ENCODE results near the gene CAMK2N2. TPM values are rescaled to one million over a fixed set of nuclear protein-coding genes. Genes with fewer than 3 reads are reported as not detected.
A peak's percentile ranks its signal among the peaks of the same experiment; 100 is the strongest.

Gene CAMK2N2
- total RNA-seq, 1 experiment from 2014 or later, result 0.13 TPM

- no peak for DNase-seq (ENCODE audit: low read depth in 1 of 2, low spot score in 2 of 2)
Measured at GRCh38 chr3:184241141-184241446, 20.3 kb downstream of the CAMK2N2 start.

GRCh38 chr3:184240384-184241140, 20.8 kb downstream of the CAMK2N2 start:
- Histone ChIP-seq H3K9me3 (replicated peaks) (no peaks in the 10 kb centered on the region), H3K27me3 (replicated peaks) (no peaks in the 10 kb centered on the region), H3K4me3 (no peak overlapping the region), H3K36me3 (peaks cover 22% of the 10 kb centered on the region), H3K4me1 (replicated peaks) (no peaks in the 10 kb centered on the region), H3K27ac (no peak overlapping the region)
- no peak for DNase-seq (ENCODE audit: low read depth in 1 of 2, low spot score in 2 of 2)

More at GRCh38 chr3:184241141-184241446, 20.3 kb downstream of the CAMK2N2 start:
- H3K4me3 ChIP-seq, result no peak overlapping the region
- H3K9me3 ChIP-seq (replicated peaks), result no peaks in the 10 kb centered on the region
- H3K27ac ChIP-seq, result no peak overlapping the region
- no peaks in the 10 kb centered on the region for H3K27me3 ChIP-seq (replicated peaks)
- H3K36me3 ChIP-seq, result peaks cover 22% of the 10 kb centered on the region
- H3K4me1 ChIP-seq (replicated peaks), result no peaks in the 10 kb centered on the region

GRCh38 chr3:184239708-184240107, 21.6 kb downstream of the CAMK2N2 start:
- no peaks in the 10 kb centered on the region for H3K4me1 ChIP-seq (replicated peaks)
- H3K4me3 ChIP-seq, result no peak overlapping the region
- peaks cover 15% of the 10 kb centered on the region for H3K36me3 ChIP-seq
- no peak for DNase-seq (ENCODE audit: low read depth in 1 of 2, low spot score in 2 of 2)
- H3K9me3 ChIP-seq (replicated peaks), result no peaks in the 10 kb centered on the region
- no peak overlapping the region for H3K27ac ChIP-seq
- no peaks in the 10 kb centered on the region for H3K27me3 ChIP-seq (replicated peaks)

- Histone ChIP-seq H3K27ac (no peak overlapping the region), H3K9me3 (replicated peaks) (no peaks in the 10 kb centered on the region), H3K4me3 (no peak overlapping the region), H3K27me3 (replicated peaks) (no peaks in the 10 kb centered on the region), H3K36me3 (peaks cover 14% of the 10 kb centered on the region), H3K4me1 (replicated peaks) (no peaks in the 10 kb centered on the region)
- no peak for DNase-seq (ENCODE audit: low read depth in 1 of 2, low spot score in 2 of 2)
Measured at GRCh38 chr3:184239221-184239620, 22.1 kb downstream of the CAMK2N2 start.

GRCh38 chr3:184238246-184238818, 23.0 kb downstream of the CAMK2N2 start:
- Histone ChIP-seq H3K27me3 (replicated peaks) (no peaks in the 10 kb centered on the region), H3K27ac (no peak overlapping the region), H3K4me3 (no peak overlapping the region), H3K4me1 (replicated peaks) (no peaks in the 10 kb centered on the region), H3K36me3 (peaks cover 6% of the 10 kb centered on the region), H3K9me3 (replicated peaks) (no peaks in the 10 kb centered on the region)
- no peak for DNase-seq (ENCODE audit: low read depth in 1 of 2, low spot score in 2 of 2)

GRCh38 chr3:184237807-184238206, 23.5 kb downstream of the CAMK2N2 start:
- no peaks in the 10 kb centered on the region for H3K4me1 ChIP-seq (replicated peaks)
- no peaks in the 10 kb centered on the region for H3K27me3 ChIP-seq (replicated peaks)
- H3K4me3 ChIP-seq, result no peak overlapping the region
- no peaks in the 10 kb centered on the region for H3K9me3 ChIP-seq (replicated peaks)
- DNase-seq (ENCODE audit: low read depth in 1 of 2, low spot score in 2 of 2), result no peak
- no peak overlapping the region for H3K27ac ChIP-seq
- H3K36me3 ChIP-seq, result peaks cover 6% of the 10 kb centered on the region

GRCh38 chr3:184237211-184237610, 24.1 kb downstream of the CAMK2N2 start:
- H3K9me3 ChIP-seq (replicated peaks), result no peaks in the 10 kb centered on the region
- H3K27ac ChIP-seq, result no peak overlapping the region
- H3K4me1 ChIP-seq (replicated peaks), result no peaks in the 10 kb centered on the region
- no peak overlapping the region for H3K4me3 ChIP-seq
- no peaks in the 10 kb centered on the region; the same call in 1 of the 2 replicates for H3K36me3 ChIP-seq
- H3K27me3 ChIP-seq (replicated peaks), result peaks cover 3% of the 10 kb centered on the region
- DNase-seq (ENCODE audit: low read depth in 1 of 2, low spot score in 2 of 2), result no peak

GRCh38 chr3:184236636-184237035, 24.7 kb downstream of the CAMK2N2 start:
- H3K9me3 ChIP-seq (replicated peaks), result no peaks in the 10 kb centered on the region
- DNase-seq (ENCODE audit: low read depth in 1 of 2, low spot score in 2 of 2), result no peak
- peaks cover 9% of the 10 kb centered on the region for H3K27me3 ChIP-seq (replicated peaks)
- no peak overlapping the region for H3K4me3 ChIP-seq
- H3K4me1 ChIP-seq (replicated peaks), result no peaks in the 10 kb centered on the region
- no peaks in the 10 kb centered on the region for H3K36me3 ChIP-seq
- no peak overlapping the region for H3K27ac ChIP-seq

GRCh38 chr3:184236033-184236410, 25.3 kb downstream of the CAMK2N2 start:
- H3K4me1 ChIP-seq (replicated peaks), result no peaks in the 10 kb centered on the region
- no peaks in the 10 kb centered on the region for H3K36me3 ChIP-seq
- peaks cover 15% of the 10 kb centered on the region for H3K27me3 ChIP-seq (replicated peaks)
- H3K4me3 ChIP-seq, result no peak overlapping the region
- H3K9me3 ChIP-seq (replicated peaks), result no peaks in the 10 kb centered on the region
- H3K27ac ChIP-seq, result no peak overlapping the region
- DNase-seq (ENCODE audit: low read depth in 1 of 2, low spot score in 2 of 2), result no peak

GRCh38 chr3:184235381-184236032, 25.8 kb downstream of the CAMK2N2 start:
- no peaks in the 10 kb centered on the region; the same call in 1 of the 2 replicates for H3K9me3 ChIP-seq (replicated peaks)
- no peaks in the 10 kb centered on the region for H3K36me3 ChIP-seq
- no peak for DNase-seq (ENCODE audit: low read depth in 1 of 2, low spot score in 2 of 2)
- H3K27ac ChIP-seq, result no peak overlapping the region
- peaks cover 3% of the 10 kb centered on the region for H3K4me1 ChIP-seq (replicated peaks)
- H3K27me3 ChIP-seq (replicated peaks), result peaks cover 20% of the 10 kb centered on the region
- H3K4me3 ChIP-seq, result no peak overlapping the region

- Histone ChIP-seq H3K27me3 (replicated peaks) (peaks cover 27% of the 10 kb centered on the region), H3K27ac (no peak overlapping the region), H3K4me3 (no peak overlapping the region), H3K4me1 (replicated peaks) (peaks cover 10% of the 10 kb centered on the region), H3K36me3 (no peaks in the 10 kb centered on the region), H3K9me3 (replicated peaks) (no peaks in the 10 kb centered on the region; the same call in 1 of the 2 replicates)
- DNase-seq (ENCODE audit: low read depth in 1 of 2, low spot score in 2 of 2), result no peak
Measured at GRCh38 chr3:184234671-184235380, 26.5 kb downstream of the CAMK2N2 start.

GRCh38 chr3:184234224-184234623, 27.1 kb downstream of the CAMK2N2 start:
- Histone ChIP-seq H3K27me3 (replicated peaks) (peaks cover 33% of the 10 kb centered on the region), H3K9me3 (replicated peaks) (no peaks in the 10 kb centered on the region; the same call in 1 of the 2 replicates), H3K4me1 (replicated peaks) (peaks cover 16% of the 10 kb centered on the region), H3K4me3 (no peak overlapping the region), H3K27ac (no peak overlapping the region), H3K36me3 (no peaks in the 10 kb centered on the region)
- DNase-seq (ENCODE audit: low read depth in 1 of 2, low spot score in 2 of 2), result peak; percentile 45 to 81

GRCh38 chr3:184233127-184233843, 28.1 kb downstream of the CAMK2N2 start:
- no peak for DNase-seq (ENCODE audit: low read depth in 1 of 2, low spot score in 2 of 2)
- peaks cover 18% of the 10 kb centered on the region for H3K4me1 ChIP-seq (replicated peaks)
- H3K36me3 ChIP-seq, result no peaks in the 10 kb centered on the region
- H3K27me3 ChIP-seq (replicated peaks), result peaks cover 40% of the 10 kb centered on the region
- no peak overlapping the region for H3K27ac ChIP-seq
- no peaks in the 10 kb centered on the region; the same call in 1 of the 2 replicates for H3K9me3 ChIP-seq (replicated peaks)
- no peak overlapping the region for H3K4me3 ChIP-seq

All from SJSA1 (cell line).